GM04504 (cell line): Measurements from ENCODE around the gene DNAAF3.

ENCODE experiments used
- DNase-seq: peaks from one replicate; pipeline ENCODE4 v3.0.0-alpha.2; 2012; ENCODE audit warnings: low read depth

Gene DNAAF3

DNA sequence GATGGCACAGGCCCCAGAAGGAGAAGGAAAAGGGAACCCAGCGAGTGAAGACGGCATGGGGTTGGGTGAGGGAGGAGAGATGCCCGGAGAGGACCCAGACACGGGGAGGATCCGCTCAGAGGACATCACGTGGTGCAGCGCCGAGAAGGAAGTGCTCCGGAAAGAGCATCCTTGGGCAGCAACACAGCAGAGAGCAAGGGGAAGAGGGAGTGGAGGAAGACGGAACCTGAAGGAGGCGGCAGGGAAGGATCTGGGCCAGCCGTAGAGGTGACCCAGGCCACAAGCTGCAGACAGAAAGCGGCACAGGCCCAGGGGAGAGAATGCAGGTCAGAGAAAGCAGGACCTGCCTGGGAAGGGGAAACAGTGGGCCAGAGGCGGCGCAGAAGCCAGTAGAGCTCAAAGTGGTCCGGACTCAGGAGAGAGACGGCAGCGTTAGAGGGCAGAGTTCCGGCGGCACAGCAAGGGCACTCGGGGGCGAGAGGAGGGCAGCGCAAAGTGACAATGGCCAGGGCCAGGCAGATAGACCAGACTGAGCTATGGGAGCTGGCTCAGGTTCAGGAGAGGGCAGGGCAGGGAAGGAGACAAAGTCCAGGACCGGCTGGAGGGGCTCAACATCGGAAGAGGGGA lies 50.1 kb downstream of the DNAAF3 start:
- peak; percentile 33 for DNase-seq

GRCh38 chr19:55115446-55116065 lies 50.9 kb downstream of the DNAAF3 start:
- no peak for DNase-seq

DNA sequence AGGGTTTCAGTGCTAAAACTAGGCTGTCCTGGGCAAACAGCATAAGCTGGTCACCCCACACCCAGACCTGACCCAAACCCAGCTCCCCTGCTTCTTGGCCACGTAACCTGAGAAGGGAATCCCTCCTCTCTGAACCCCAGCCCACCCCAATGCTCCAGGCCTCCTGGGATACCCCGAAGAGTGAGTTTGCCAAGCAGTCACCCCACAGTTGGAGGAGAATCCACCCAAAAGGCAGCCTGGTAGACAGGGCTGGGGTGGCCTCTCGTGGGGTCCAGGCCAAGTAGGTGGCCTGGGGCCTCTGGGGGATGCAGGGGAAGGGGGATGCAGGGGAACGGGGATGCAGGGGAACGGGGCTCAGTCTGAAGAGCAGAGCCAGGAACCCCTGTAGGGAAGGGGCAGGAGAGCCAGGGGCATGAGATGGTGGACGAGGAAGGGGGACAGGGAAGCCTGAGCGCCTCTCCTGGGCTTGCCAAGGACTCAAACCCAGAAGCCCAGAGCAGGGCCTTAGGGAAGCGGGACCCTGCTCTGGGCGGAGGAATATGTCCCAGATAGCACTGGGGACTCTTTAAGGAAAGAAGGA lies 51.8 kb downstream of the DNAAF3 start:
- DNase-seq, result no peak

- peak; percentile 94 for DNase-seq
Observed at GRCh38 chr19:55113570-55114039, 52.8 kb downstream of the DNAAF3 start.

- no peak for DNase-seq
Observed at GRCh38 chr19:55112777-55113569, 53.4 kb downstream of the DNAAF3 start.

- DNase-seq, result no peak
Observed at GRCh38 chr19:55112246-55112776, 54.1 kb downstream of the DNAAF3 start.

- no peak for DNase-seq
Observed at GRCh38 chr19:55111238-55111831, 55.1 kb downstream of the DNAAF3 start.

GRCh38 chr19:55109527-55110291 lies 56.7 kb downstream of the DNAAF3 start:
- DNase-seq, result no peak
